ENCODE data around the gene MPDZ. TPM values are rescaled to one million over a fixed set of nuclear protein-coding genes. Genes with fewer than 3 reads are reported as not detected.

The MPDZ gene
- total RNA-seq, 1 experiment from 2014 or later = 16.6 TPM

DNA sequence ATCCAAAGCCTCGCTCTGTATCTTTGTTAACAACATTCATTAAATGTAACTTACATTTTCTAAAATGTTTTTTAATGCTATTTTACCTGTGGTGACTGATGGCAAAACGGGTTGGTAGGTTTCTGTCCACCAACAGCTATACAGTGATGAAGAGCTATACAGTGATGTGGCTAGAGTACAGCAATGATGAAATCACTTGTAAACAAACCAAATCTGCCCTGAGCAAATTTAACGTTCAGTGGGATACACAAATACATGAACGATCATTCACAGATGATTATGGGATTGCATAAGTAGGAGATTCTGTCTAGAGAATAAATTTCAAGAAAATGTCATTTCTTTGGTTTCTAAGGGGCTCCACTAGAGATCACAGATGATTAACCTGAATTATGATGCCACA lies 132.7 kb downstream of the MPDZ start:
- no peak overlapping the region for H3K4me3 ChIP-seq (ENCODE audit: low read depth in 2 of 2, low read length in 2 of 2)
- CTCF ChIA-PET = no interaction called here
- POLR2A ChIA-PET = no interaction called here
- DNase-seq (ENCODE audit: low read depth, low spot score) = no peak
- BruUV-seq (replicated peaks) = no TSS peak
- H3K4me1 ChIP-seq (ENCODE audit: control insufficient read depth, insufficient read depth, low read length) = no peaks in the 10 kb centered on the region
- ATAC-seq = no peak
- in situ Hi-C loops (cut with HindIII; ENCODE audit: low pct_unique_long_range_greater_than_20kb, low sequenced_read_pairs) = no loop called here
- no peaks in the 10 kb centered on the region for H3K9me3 ChIP-seq (ENCODE audit: control insufficient read depth, insufficient read depth, low read depth, low read length)
- H3K36me3 ChIP-seq (ENCODE audit: control insufficient read depth, insufficient read depth, low read length) = no peaks in the 10 kb centered on the region
- intact Hi-C loops (cut with micrococcal nuclease; ENCODE audit: unreplicated experiment) = no loop called here
- H3K27me3 ChIP-seq (ENCODE audit: control insufficient read depth, insufficient read depth, low read length) = no peaks in the 10 kb centered on the region
- TF ChIP-seq TCF7L2 (IDR thresholded peaks at IDR 0.05; ENCODE audit: low read depth, low read length) (no peak), SIN3A (IDR thresholded peaks at IDR 0.05; ENCODE audit: borderline replicate concordance, insufficient read depth, low read depth, low read length) (no peak), POLR2AphosphoS5 (IDR thresholded peaks at IDR 0.05; ENCODE audit: low read depth, low read length) (no peak)
- TF ChIP-seq, protein P1, sequence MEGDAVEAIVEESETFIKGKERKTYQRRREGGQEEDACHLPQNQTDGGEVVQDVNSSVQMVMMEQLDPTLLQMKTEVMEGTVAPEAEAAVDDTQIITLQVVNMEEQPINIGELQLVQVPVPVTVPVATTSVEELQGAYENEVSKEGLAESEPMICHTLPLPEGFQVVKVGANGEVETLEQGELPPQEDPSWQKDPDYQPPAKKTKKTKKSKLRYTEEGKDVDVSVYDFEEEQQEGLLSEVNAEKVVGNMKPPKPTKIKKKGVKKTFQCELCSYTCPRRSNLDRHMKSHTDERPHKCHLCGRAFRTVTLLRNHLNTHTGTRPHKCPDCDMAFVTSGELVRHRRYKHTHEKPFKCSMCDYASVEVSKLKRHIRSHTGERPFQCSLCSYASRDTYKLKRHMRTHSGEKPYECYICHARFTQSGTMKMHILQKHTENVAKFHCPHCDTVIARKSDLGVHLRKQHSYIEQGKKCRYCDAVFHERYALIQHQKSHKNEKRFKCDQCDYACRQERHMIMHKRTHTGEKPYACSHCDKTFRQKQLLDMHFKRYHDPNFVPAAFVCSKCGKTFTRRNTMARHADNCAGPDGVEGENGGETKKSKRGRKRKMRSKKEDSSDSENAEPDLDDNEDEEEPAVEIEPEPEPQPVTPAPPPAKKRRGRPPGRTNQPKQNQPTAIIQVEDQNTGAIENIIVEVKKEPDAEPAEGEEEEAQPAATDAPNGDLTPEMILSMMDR (IDR thresholded peaks at IDR 0.05) = no peak
- TF ChIP-seq, protein P2, sequence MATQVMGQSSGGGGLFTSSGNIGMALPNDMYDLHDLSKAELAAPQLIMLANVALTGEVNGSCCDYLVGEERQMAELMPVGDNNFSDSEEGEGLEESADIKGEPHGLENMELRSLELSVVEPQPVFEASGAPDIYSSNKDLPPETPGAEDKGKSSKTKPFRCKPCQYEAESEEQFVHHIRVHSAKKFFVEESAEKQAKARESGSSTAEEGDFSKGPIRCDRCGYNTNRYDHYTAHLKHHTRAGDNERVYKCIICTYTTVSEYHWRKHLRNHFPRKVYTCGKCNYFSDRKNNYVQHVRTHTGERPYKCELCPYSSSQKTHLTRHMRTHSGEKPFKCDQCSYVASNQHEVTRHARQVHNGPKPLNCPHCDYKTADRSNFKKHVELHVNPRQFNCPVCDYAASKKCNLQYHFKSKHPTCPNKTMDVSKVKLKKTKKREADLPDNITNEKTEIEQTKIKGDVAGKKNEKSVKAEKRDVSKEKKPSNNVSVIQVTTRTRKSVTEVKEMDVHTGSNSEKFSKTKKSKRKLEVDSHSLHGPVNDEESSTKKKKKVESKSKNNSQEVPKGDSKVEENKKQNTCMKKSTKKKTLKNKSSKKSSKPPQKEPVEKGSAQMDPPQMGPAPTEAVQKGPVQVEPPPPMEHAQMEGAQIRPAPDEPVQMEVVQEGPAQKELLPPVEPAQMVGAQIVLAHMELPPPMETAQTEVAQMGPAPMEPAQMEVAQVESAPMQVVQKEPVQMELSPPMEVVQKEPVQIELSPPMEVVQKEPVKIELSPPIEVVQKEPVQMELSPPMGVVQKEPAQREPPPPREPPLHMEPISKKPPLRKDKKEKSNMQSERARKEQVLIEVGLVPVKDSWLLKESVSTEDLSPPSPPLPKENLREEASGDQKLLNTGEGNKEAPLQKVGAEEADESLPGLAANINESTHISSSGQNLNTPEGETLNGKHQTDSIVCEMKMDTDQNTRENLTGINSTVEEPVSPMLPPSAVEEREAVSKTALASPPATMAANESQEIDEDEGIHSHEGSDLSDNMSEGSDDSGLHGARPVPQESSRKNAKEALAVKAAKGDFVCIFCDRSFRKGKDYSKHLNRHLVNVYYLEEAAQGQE (IDR thresholded peaks at IDR 0.05; ENCODE audit: insufficient read depth in 1 of 2, low read depth in 2 of 2, low read length in 1 of 2) = no peak
- no peak overlapping the region for H3K27ac ChIP-seq (ENCODE audit: low read length)

DNA sequence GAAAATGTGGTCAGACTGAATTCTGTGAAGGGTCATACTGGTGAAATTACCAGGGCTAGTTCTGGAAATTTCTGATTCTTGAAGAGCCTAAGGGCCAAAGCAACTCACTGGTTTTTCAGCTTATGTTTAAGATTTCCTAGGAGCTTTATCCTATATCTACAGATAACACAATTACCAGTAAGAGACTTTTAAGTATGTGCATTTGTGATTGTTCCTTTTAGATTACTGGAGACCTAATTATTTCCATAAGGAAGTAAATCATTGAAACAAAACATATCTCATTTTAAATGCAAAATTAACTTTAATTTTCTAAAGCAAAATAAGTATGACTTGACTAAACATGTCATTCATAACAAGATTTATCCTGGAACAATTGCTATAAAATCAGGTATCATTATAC lies 134.2 kb downstream of the MPDZ start:
- BruUV-seq (replicated peaks) = no TSS peak
- ChIA-PET CTCF (no interaction called here), POLR2A (no interaction called here)
- no peaks in the 10 kb centered on the region for H3K36me3 ChIP-seq (ENCODE audit: control insufficient read depth, insufficient read depth, low read length)
- H3K4me1 ChIP-seq (ENCODE audit: control insufficient read depth, insufficient read depth, low read length) = no peaks in the 10 kb centered on the region
- no peak overlapping the region for H3K27ac ChIP-seq (ENCODE audit: low read length)
- no peaks in the 10 kb centered on the region for H3K27me3 ChIP-seq (ENCODE audit: control insufficient read depth, insufficient read depth, low read length)
- in situ Hi-C loops (cut with HindIII; ENCODE audit: low pct_unique_long_range_greater_than_20kb, low sequenced_read_pairs) = no loop called here
- H3K9me3 ChIP-seq (ENCODE audit: control insufficient read depth, insufficient read depth, low read depth, low read length) = no peaks in the 10 kb centered on the region
- intact Hi-C loops (cut with micrococcal nuclease; ENCODE audit: unreplicated experiment) = no loop called here
- TF ChIP-seq, protein P2 (IDR thresholded peaks at IDR 0.05; ENCODE audit: insufficient read depth in 1 of 2, low read depth in 2 of 2, low read length in 1 of 2) = no peak
- TF ChIP-seq, protein P1 (IDR thresholded peaks at IDR 0.05) = no peak
- no peak for TF ChIP-seq TCF7L2 (IDR thresholded peaks at IDR 0.05; ENCODE audit: low read depth, low read length)
- no peak for TF ChIP-seq SIN3A (IDR thresholded peaks at IDR 0.05; ENCODE audit: borderline replicate concordance, insufficient read depth, low read depth, low read length)
- TF ChIP-seq POLR2AphosphoS5 (IDR thresholded peaks at IDR 0.05; ENCODE audit: low read depth, low read length) = no peak
- DNase-seq (ENCODE audit: low read depth, low spot score) (no peak), ATAC-seq (no peak)
- H3K4me3 ChIP-seq (ENCODE audit: low read depth in 2 of 2, low read length in 2 of 2) = no peak overlapping the region
